Heart left ventricle (tissue), 13 donors: Measurements from ENCODE around the gene PTPRN2.

Source experiments
- POLR2A ChIP-seq, 2 donors: fragments of 450-650 bp; IDR thresholded peaks; one replicate each; pipeline ENCODE4 v1.6.1; 2017; ENCODE audit warnings: antibody characterized with exemption in 2 of 2, mild to moderate bottlenecking in 2 of 2, moderate library complexity in 2 of 2
- TF ChIP-seq, protein P1 (sequence below), 12 donors: fragments of 200-600 bp; sonication (generic) in 4 of 12; IDR thresholded peaks; one replicate each; pipeline versions ENCODE4 v1.5.0 to v1.8.0; 2018 to 2022; ENCODE audit warnings: antibody characterized with exemption in 12 of 12, mild to moderate bottlenecking in 5 of 12
- donor health status: ischemic (EF 13 %, LVEDD 7.1; RV severe dilation, severe dysfunction).
- donor health status: DM: no; HTN: yes; CAD: no.
- donor health status: DM: no; HTN: no; CAD: no.
- donor health status: ischemic (EF 25% LVEDD 6.9; RV normal size, moderate dysfunction).
- donor health status: ischemic (EF 25% LVEDD 5.7; RV mildly dilated, moderate dysfunction).
- donor health status: ischemic (EF 35%, LVEDD 5.7; RV mildly dilated, moderate dysfunction).
- donor health status: nonischemic (EF 11% LVEDD 7.7; RV severe dilation, severe dysfunction).
- donor health status: DM: yes; HTN: yes; CAD: no.
- donor health status: PGD.
- donor health status: ischemic (EF 29% LVEDD 5.4; RV normal size, mild dysfunction).
- donor health status: nonischemic (EF 23%, LVEDD 6.1; RV moderate dilation, normal function).

DNA sequence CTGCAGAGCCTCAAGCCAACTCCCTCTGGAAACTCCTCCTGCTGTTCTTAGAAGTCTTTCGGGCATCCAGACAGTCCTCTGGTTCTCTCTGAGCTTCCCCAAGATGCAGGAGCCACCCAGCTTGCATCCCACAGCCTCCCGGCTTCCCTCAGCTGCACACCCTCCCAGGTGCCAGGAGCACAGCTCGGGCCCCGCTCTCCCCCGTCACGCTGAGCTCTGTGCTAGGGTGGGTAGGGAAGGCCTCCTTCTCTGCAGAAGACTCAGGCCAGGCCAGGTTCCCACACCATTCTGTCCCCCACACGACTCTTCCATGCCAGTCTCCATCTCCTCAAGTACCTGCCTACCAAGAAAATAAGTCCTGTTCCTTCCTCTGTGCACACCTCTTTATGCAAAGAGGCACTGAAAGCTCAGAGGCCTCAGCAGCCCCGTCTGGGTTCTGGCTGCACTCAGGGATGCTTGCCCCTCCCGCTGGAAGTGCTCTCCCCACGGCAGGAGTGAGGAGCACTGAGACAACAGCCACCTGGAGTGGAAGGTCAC is 537.1 kb downstream of the PTPRN2 start:
- no peak for TF ChIP-seq POLR2A (IDR thresholded peaks at IDR 0.05)
- TF ChIP-seq, protein P1, sequence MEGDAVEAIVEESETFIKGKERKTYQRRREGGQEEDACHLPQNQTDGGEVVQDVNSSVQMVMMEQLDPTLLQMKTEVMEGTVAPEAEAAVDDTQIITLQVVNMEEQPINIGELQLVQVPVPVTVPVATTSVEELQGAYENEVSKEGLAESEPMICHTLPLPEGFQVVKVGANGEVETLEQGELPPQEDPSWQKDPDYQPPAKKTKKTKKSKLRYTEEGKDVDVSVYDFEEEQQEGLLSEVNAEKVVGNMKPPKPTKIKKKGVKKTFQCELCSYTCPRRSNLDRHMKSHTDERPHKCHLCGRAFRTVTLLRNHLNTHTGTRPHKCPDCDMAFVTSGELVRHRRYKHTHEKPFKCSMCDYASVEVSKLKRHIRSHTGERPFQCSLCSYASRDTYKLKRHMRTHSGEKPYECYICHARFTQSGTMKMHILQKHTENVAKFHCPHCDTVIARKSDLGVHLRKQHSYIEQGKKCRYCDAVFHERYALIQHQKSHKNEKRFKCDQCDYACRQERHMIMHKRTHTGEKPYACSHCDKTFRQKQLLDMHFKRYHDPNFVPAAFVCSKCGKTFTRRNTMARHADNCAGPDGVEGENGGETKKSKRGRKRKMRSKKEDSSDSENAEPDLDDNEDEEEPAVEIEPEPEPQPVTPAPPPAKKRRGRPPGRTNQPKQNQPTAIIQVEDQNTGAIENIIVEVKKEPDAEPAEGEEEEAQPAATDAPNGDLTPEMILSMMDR (IDR thresholded peaks at IDR 0.05): no peak
